ENCODE results near the gene CD96. TPM values are rescaled to one million over a fixed set of nuclear protein-coding genes. Genes with fewer than 3 reads are reported as not detected.
"Not testable (repeated sequence)": the region's sequence is repeated elsewhere in the genome, so short reads cannot be mapped to it uniquely, and the experiment has no call there.

CD96 gene
- total RNA-seq, 1 donor from 2014 or later, result 0.17 TPM

DNA sequence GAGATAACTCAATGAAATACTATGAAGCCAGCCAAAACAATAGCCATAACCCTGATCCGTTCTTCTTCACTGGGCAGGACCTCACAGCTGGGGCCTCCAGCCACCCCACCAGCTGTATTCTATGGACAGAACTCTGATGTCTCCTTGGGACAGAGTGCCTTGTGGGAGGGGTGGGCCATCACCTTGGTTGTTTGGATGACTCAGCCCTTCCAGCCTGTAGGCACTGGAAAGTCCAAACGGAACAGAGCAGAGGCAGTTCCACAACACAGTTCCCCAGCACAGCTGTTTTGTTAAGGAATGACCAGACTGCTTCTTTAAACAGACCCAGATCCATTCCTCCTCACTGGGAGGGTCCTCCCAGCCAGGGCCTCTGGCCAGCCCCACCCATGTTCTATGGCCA lies 85.1 kb downstream of the CD96 start:
- no peak overlapping the region for H3K4me3 Mint-ChIP-seq (ENCODE audit: unreplicated experiment)
- no peak overlapping the region for H3K27ac Mint-ChIP-seq (ENCODE audit: unreplicated experiment)
- peaks cover 16% of the 10 kb centered on the region for H3K36me3 Mint-ChIP-seq (ENCODE audit: low read depth)
- H3K4me1 Mint-ChIP-seq (ENCODE audit: low read depth), result no peaks in the 10 kb centered on the region
- peaks cover 5% of the 10 kb centered on the region for H3K27me3 Mint-ChIP-seq (ENCODE audit: low read depth)
- TF ChIP-seq, protein P1, sequence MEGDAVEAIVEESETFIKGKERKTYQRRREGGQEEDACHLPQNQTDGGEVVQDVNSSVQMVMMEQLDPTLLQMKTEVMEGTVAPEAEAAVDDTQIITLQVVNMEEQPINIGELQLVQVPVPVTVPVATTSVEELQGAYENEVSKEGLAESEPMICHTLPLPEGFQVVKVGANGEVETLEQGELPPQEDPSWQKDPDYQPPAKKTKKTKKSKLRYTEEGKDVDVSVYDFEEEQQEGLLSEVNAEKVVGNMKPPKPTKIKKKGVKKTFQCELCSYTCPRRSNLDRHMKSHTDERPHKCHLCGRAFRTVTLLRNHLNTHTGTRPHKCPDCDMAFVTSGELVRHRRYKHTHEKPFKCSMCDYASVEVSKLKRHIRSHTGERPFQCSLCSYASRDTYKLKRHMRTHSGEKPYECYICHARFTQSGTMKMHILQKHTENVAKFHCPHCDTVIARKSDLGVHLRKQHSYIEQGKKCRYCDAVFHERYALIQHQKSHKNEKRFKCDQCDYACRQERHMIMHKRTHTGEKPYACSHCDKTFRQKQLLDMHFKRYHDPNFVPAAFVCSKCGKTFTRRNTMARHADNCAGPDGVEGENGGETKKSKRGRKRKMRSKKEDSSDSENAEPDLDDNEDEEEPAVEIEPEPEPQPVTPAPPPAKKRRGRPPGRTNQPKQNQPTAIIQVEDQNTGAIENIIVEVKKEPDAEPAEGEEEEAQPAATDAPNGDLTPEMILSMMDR (IDR thresholded peaks at IDR 0.05), result no peak
- DNase-seq (ENCODE audit: low spot score), result peak; percentile 28
- H3K9me3 Mint-ChIP-seq (ENCODE audit: low read depth), result peaks cover 34% of the 10 kb centered on the region

GRCh38 chr3:111629018-111629417 lies 87.0 kb downstream of the CD96 start:
- H3K27me3 Mint-ChIP-seq (ENCODE audit: low read depth); H3K4me3 Mint-ChIP-seq (ENCODE audit: unreplicated experiment); H3K27ac Mint-ChIP-seq (ENCODE audit: unreplicated experiment); DNase-seq (ENCODE audit: low spot score); H3K4me1 Mint-ChIP-seq (ENCODE audit: low read depth): not testable (repeated sequence)
- Mint-ChIP-seq H3K36me3 (ENCODE audit: low read depth) (peaks cover 16% of the 10 kb centered on the region), H3K9me3 (ENCODE audit: low read depth) (peaks cover 34% of the 10 kb centered on the region)

DNA sequence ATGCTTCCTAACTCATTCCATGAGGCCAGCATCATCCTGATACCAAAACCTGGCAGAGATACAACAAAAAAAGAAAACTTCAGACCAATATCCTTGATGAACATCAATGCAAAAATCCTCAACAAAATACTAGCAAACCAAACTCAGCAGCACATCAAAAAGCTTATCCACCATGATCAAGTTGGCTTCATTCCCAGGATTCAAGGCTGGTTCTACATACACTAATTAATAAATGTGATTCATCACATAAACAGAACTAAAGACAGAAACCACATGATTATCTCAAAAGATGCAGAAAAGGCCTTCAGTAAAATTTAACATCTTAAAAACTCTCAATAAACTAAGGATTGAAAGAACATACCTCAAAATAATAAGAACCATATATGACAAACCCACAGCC lies 88.6 kb downstream of the CD96 start:
- not testable (repeated sequence) for H3K4me3 Mint-ChIP-seq (ENCODE audit: unreplicated experiment); H3K27me3 Mint-ChIP-seq (ENCODE audit: low read depth); H3K4me1 Mint-ChIP-seq (ENCODE audit: low read depth); H3K27ac Mint-ChIP-seq (ENCODE audit: unreplicated experiment); DNase-seq (ENCODE audit: low spot score)
- Mint-ChIP-seq H3K9me3 (ENCODE audit: low read depth) (peaks cover 34% of the 10 kb centered on the region), H3K36me3 (ENCODE audit: low read depth) (peaks cover 16% of the 10 kb centered on the region)

DNA sequence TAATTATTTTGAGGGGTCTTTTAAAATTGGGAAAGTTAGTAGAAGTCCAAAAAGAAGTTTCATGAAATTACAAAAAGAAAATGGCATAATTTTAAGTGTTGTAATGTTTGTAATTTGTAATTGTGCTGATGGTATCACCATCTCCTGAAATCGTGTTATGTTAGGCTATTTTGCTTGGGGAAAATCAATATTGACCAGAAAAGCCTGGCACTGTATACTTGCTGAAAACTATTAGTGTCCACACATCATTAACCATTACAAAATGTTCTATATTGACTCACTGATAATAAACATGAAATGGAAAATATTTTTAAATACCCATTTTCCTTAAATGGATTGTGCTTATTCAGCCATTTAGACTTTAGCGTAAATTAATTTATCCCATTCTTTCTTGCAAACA lies 93.4 kb downstream of the CD96 start:
- Mint-ChIP-seq H3K4me1 (ENCODE audit: low read depth) (peaks cover 5% of the 10 kb centered on the region), H3K27ac (ENCODE audit: unreplicated experiment) (no peak overlapping the region), H3K27me3 (ENCODE audit: low read depth) (peaks cover 2% of the 10 kb centered on the region), H3K9me3 (ENCODE audit: low read depth) (peaks cover 11% of the 10 kb centered on the region), H3K4me3 (ENCODE audit: unreplicated experiment) (no peak overlapping the region), H3K36me3 (ENCODE audit: low read depth) (peaks cover 2% of the 10 kb centered on the region)
- TF ChIP-seq, protein P1 (IDR thresholded peaks at IDR 0.05), result no peak
- DNase-seq (ENCODE audit: low spot score), result no peak

DNA sequence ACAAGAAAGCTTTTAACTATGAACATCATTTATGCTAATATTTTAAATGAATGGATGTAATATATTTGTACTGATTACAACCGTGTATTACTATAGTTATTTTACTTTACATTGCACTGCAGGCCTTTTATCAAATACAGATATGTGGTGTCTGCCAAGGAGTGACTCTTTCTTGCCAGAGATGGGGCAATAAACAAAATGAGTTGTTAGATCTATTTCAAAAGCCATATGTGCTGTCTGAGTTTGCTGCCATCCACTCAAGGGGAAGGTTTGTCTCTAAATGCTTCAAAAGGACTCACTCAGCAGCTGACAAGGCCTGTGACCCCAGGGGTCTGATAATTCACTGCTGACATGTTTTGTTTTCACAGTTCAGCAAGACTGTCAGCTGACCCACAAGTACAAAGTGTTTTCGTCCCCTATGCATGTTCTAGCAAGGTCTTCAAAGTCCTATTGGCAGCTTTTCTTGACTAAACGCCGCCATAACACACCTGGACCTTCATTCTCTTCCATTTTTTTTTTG lies 94.4 kb downstream of the CD96 start:
- H3K4me1 Mint-ChIP-seq (ENCODE audit: low read depth), result peaks cover 5% of the 10 kb centered on the region
- DNase-seq (ENCODE audit: low spot score), result no peak
- H3K27ac Mint-ChIP-seq (ENCODE audit: unreplicated experiment), result no peak overlapping the region

GRCh38 chr3:111639316-111639715 lies 97.3 kb downstream of the CD96 start:
- H3K4me1 Mint-ChIP-seq (ENCODE audit: low read depth), result peaks cover 5% of the 10 kb centered on the region
- no peak overlapping the region for H3K4me3 Mint-ChIP-seq (ENCODE audit: unreplicated experiment)
- peaks cover 21% of the 10 kb centered on the region for H3K9me3 Mint-ChIP-seq (ENCODE audit: low read depth)
- H3K27me3 Mint-ChIP-seq (ENCODE audit: low read depth), result no peaks in the 10 kb centered on the region
- H3K27ac Mint-ChIP-seq (ENCODE audit: unreplicated experiment), result no peak overlapping the region
- TF ChIP-seq, protein P1 (IDR thresholded peaks at IDR 0.05), result no peak
- peaks cover 10% of the 10 kb centered on the region for H3K36me3 Mint-ChIP-seq (ENCODE audit: low read depth)
- peak; percentile 49 for DNase-seq (ENCODE audit: low spot score)

More for the DNA sequence above, 94.4 kb downstream of the CD96 start:
- TF ChIP-seq, protein P1 (IDR thresholded peaks at IDR 0.05), result no peak
- peaks cover 8% of the 10 kb centered on the region for H3K9me3 Mint-ChIP-seq (ENCODE audit: low read depth)
- H3K27me3 Mint-ChIP-seq (ENCODE audit: low read depth), result no peaks in the 10 kb centered on the region
- H3K36me3 Mint-ChIP-seq (ENCODE audit: low read depth), result peaks cover 2% of the 10 kb centered on the region
- no peak overlapping the region for H3K4me3 Mint-ChIP-seq (ENCODE audit: unreplicated experiment)
